ENCODE data around the gene COQ10A. TPM values are rescaled to one million over a fixed set of nuclear protein-coding genes. Genes with fewer than 3 reads are reported as not detected.

The COQ10A gene
- total and polyA plus RNA-seq, 2 of the 13 experiments (the other 11 are each of a cell fraction or from before 2014, with no cell fraction given), result 21.0 to 37.3 TPM

DNA sequence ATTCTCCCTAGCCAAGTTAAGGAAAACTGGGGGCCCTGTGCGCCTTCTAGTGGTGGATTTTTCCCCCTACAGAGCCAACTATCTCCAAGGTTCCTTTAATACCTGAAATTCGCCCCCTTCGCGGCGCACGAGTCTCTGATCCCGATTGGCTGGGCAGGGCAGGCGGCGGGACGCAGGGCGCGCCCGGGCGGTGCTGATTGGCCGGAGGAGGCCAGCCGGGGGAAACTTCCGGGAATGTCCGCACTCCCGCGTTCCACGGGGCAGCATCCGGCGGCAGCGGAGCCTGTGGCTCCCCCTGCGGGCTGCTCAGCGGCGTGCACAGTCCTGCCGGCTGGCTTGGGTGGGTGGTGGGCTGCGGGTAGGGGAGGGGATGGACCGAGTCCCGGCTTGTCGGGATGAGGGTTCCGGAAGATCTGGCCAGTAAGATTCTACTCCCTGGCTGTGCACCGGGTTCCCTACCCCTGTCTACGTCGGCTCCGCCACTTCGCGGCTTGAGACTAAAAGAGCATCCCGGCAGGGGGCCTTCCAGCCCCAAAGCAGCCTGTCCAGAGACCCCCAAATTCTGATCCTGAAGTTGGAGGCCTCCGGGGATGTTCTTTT lies 42.5 kb upstream of the COQ10A start, which contains the start of gene NABP2 (continued):
- TF ChIP-seq, protein P1, sequence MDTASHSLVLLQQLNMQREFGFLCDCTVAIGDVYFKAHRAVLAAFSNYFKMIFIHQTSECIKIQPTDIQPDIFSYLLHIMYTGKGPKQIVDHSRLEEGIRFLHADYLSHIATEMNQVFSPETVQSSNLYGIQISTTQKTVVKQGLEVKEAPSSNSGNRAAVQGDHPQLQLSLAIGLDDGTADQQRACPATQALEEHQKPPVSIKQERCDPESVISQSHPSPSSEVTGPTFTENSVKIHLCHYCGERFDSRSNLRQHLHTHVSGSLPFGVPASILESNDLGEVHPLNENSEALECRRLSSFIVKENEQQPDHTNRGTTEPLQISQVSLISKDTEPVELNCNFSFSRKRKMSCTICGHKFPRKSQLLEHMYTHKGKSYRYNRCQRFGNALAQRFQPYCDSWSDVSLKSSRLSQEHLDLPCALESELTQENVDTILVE (CRISPR knock-in tag; IDR thresholded peaks at IDR 0.05), result peak; percentile 60; the same call in 1 of the 2 replicates
- TF ChIP-seq MYC (CRISPR knock-in tag; IDR thresholded peaks at IDR 0.05; ENCODE audit: borderline replicate concordance) (peak; percentile 70; the same call in 1 of the 2 replicates), ATAD3A (CRISPR knock-in tag; IDR thresholded peaks at IDR 0.05) (no peak), NR2F6 (IDR thresholded peaks at IDR 0.05) (no peak), NR2F6 (CRISPR knock-in tag; IDR thresholded peaks at IDR 0.05) (peak; percentile 59; the same call in 1 of the 2 replicates), TEAD3 (CRISPR knock-in tag; optimal IDR thresholded peaks at IDR 0.05; ENCODE audit: borderline replicate concordance) (peak; percentile 90), BHLHE40 (IDR thresholded peaks at IDR 0.05; ENCODE audit: low read length) (peak; percentile 60), ZNF552 (CRISPR knock-in tag; IDR thresholded peaks at IDR 0.05; ENCODE audit: borderline replicate concordance) (0 out of 2 replicates have a peak, but pooled peaks have one; percentile 35), JDP2 (CRISPR knock-in tag; IDR thresholded peaks at IDR 0.05; ENCODE audit: borderline replicate concordance) (no peak), HHEX (CRISPR knock-in tag; IDR thresholded peaks at IDR 0.05) (no peak), GABPB1 (CRISPR knock-in tag; IDR thresholded peaks at IDR 0.05) (peak; percentile 97), ZNF331 (CRISPR knock-in tag; IDR thresholded peaks at IDR 0.05) (peak; percentile 26; the same call in 1 of the 2 replicates), DMAP1 (CRISPR knock-in tag; IDR thresholded peaks at IDR 0.05) (peak; percentile 46; the same call in 1 of the 2 replicates), ZNF709 (CRISPR knock-in tag; IDR thresholded peaks at IDR 0.05) (peak; percentile 67; the same call in 1 of the 2 replicates), ZNF335 (CRISPR knock-in tag; IDR thresholded peaks at IDR 0.05) (no peak), NONO (IDR thresholded peaks at IDR 0.05) (no peak), NONO (CRISPR knock-in tag; conservative IDR thresholded peaks at IDR 0.05) (0 out of 2 replicates have a peak, but pooled peaks have one; percentile 34), ZSCAN20 (CRISPR knock-in tag; IDR thresholded peaks at IDR 0.05; ENCODE audit: borderline replicate concordance) (no peak)
- TF ChIP-seq, protein P2, sequence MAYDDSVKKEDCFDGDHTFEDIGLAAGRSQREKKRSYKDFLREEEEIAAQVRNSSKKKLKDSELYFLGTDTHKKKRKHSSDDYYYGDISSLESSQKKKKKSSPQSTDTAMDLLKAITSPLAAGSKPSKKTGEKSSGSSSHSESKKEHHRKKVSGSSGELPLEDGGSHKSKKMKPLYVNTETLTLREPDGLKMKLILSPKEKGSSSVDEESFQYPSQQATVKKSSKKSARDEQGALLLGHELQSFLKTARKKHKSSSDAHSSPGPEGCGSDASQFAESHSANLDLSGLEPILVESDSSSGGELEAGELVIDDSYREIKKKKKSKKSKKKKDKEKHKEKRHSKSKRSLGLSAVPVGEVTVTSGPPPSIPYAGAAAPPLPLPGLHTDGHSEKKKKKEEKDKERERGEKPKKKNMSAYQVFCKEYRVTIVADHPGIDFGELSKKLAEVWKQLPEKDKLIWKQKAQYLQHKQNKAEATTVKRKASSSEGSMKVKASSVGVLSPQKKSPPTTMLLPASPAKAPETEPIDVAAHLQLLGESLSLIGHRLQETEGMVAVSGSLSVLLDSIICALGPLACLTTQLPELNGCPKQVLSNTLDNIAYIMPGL (CRISPR knock-in tag; IDR thresholded peaks at IDR 0.05; ENCODE audit: borderline replicate concordance in 1 of 2, low read depth in 1 of 2), result peak; percentile 91 to 95
- TF ChIP-seq, protein P3, sequence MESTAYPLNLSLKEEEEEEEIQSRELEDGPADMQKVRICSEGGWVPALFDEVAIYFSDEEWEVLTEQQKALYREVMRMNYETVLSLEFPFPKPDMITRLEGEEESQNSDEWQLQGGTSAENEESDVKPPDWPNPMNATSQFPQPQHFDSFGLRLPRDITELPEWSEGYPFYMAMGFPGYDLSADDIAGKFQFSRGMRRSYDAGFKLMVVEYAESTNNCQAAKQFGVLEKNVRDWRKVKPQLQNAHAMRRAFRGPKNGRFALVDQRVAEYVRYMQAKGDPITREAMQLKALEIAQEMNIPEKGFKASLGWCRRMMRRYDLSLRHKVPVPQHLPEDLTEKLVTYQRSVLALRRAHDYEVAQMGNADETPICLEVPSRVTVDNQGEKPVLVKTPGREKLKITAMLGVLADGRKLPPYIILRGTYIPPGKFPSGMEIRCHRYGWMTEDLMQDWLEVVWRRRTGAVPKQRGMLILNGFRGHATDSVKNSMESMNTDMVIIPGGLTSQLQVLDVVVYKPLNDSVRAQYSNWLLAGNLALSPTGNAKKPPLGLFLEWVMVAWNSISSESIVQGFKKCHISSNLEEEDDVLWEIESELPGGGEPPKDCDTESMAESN (CRISPR knock-in tag; conservative IDR thresholded peaks at IDR 0.05), result peak; percentile 76; the same call in 1 of the 2 replicates
- TF ChIP-seq, protein P4, sequence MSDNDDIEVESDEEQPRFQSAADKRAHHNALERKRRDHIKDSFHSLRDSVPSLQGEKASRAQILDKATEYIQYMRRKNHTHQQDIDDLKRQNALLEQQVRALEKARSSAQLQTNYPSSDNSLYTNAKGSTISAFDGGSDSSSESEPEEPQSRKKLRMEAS (IDR thresholded peaks at IDR 0.05), result peak; percentile 86
- TF ChIP-seq, protein P5, sequence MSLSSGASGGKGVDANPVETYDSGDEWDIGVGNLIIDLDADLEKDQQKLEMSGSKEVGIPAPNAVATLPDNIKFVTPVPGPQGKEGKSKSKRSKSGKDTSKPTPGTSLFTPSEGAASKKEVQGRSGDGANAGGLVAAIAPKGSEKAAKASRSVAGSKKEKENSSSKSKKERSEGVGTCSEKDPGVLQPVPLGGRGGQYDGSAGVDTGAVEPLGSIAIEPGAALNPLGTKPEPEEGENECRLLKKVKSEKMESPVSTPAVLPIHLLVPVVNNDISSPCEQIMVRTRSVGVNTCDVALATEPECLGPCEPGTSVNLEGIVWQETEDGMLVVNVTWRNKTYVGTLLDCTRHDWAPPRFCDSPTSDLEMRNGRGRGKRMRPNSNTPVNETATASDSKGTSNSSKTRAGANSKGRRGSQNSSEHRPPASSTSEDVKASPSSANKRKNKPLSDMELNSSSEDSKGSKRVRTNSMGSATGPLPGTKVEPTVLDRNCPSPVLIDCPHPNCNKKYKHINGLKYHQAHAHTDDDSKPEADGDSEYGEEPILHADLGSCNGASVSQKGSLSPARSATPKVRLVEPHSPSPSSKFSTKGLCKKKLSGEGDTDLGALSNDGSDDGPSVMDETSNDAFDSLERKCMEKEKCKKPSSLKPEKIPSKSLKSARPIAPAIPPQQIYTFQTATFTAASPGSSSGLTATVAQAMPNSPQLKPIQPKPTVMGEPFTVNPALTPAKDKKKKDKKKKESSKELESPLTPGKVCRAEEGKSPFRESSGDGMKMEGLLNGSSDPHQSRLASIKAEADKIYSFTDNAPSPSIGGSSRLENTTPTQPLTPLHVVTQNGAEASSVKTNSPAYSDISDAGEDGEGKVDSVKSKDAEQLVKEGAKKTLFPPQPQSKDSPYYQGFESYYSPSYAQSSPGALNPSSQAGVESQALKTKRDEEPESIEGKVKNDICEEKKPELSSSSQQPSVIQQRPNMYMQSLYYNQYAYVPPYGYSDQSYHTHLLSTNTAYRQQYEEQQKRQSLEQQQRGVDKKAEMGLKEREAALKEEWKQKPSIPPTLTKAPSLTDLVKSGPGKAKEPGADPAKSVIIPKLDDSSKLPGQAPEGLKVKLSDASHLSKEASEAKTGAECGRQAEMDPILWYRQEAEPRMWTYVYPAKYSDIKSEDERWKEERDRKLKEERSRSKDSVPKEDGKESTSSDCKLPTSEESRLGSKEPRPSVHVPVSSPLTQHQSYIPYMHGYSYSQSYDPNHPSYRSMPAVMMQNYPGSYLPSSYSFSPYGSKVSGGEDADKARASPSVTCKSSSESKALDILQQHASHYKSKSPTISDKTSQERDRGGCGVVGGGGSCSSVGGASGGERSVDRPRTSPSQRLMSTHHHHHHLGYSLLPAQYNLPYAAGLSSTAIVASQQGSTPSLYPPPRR (CRISPR knock-in tag; IDR thresholded peaks at IDR 0.05; ENCODE audit: borderline replicate concordance), result no peak

All from HepG2 (cell line).